Measurements from ENCODE around the gene MAPKAP1. TPM values are rescaled to one million over a fixed set of nuclear protein-coding genes. Genes with fewer than 3 reads are reported as not detected.

The MAPKAP1 gene
- total RNA-seq, 1 donor from 2014 or later, result 74.6 TPM

GRCh38 chr9:125674981-125675973 lies 31.7 kb downstream of the MAPKAP1 start:
- Mint-ChIP-seq H3K36me3 (ENCODE audit: insufficient read depth) (peaks cover 1% of the 10 kb centered on the region), H3K4me1 (ENCODE audit: low read depth) (peaks cover 3% of the 10 kb centered on the region), H3K27me3 (no peaks in the 10 kb centered on the region), H3K4me3 (ENCODE audit: low read depth) (no peak overlapping the region), H3K27ac (peak overlapping the region; percentile 21), H3K9me3 (ENCODE audit: low read depth) (no peaks in the 10 kb centered on the region)
- DNase-seq (ENCODE audit: low spot score, unreplicated experiment), result no peak
- no peak for TF ChIP-seq CTCF (IDR thresholded peaks at IDR 0.05; ENCODE audit: unreplicated experiment)

- peaks cover 3% of the 10 kb centered on the region for H3K4me1 Mint-ChIP-seq (ENCODE audit: low read depth)
Measured at GRCh38 chr9:125672876-125673275, 34.1 kb downstream of the MAPKAP1 start.

DNA sequence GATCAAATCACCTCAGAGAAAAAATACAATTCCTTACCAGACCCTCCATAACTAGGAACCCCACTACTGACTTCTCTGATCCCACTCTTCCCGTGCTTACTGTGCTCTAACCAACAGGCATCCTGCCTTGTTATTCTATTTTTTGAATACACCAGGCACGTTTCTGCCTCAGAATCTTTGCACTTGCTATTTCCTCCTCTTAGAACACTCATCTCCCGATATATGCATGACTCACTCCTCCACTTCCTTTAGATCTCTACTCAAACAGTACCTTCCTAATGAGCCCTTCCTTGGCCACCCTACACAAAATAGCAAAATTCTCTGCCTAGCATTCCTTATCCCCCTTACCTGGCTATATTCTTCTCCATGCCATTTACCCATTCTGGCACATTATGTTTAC lies 43.9 kb downstream of the MAPKAP1 start:
- no peak for TF ChIP-seq CTCF (IDR thresholded peaks at IDR 0.05; ENCODE audit: unreplicated experiment)
- DNase-seq (ENCODE audit: low spot score, unreplicated experiment), result no peak
- Mint-ChIP-seq H3K9me3 (ENCODE audit: low read depth) (no peaks in the 10 kb centered on the region), H3K27me3 (no peaks in the 10 kb centered on the region), H3K27ac (no peak overlapping the region), H3K36me3 (ENCODE audit: insufficient read depth) (peaks cover 14% of the 10 kb centered on the region), H3K4me3 (ENCODE audit: low read depth) (no peak overlapping the region), H3K4me1 (ENCODE audit: low read depth) (no peaks in the 10 kb centered on the region)

More at GRCh38 chr9:125672876-125673275, 34.1 kb downstream of the MAPKAP1 start:
- no peaks in the 10 kb centered on the region for H3K9me3 Mint-ChIP-seq (ENCODE audit: low read depth)
- no peak overlapping the region for H3K27ac Mint-ChIP-seq
- no peak overlapping the region for H3K4me3 Mint-ChIP-seq (ENCODE audit: low read depth)
- H3K27me3 Mint-ChIP-seq, result no peaks in the 10 kb centered on the region
- no peak for DNase-seq (ENCODE audit: low spot score, unreplicated experiment)
- peaks cover 1% of the 10 kb centered on the region for H3K36me3 Mint-ChIP-seq (ENCODE audit: insufficient read depth)
- no peak for TF ChIP-seq CTCF (IDR thresholded peaks at IDR 0.05; ENCODE audit: unreplicated experiment)

GRCh38 chr9:125660557-125660956 lies 46.5 kb downstream of the MAPKAP1 start:
- Mint-ChIP-seq H3K4me1 (ENCODE audit: low read depth) (peaks cover 6% of the 10 kb centered on the region), H3K27me3 (no peaks in the 10 kb centered on the region), H3K9me3 (ENCODE audit: low read depth) (no peaks in the 10 kb centered on the region), H3K27ac (no peak overlapping the region), H3K4me3 (ENCODE audit: low read depth) (no peak overlapping the region), H3K36me3 (ENCODE audit: insufficient read depth) (peaks cover 9% of the 10 kb centered on the region)
- no peak for DNase-seq (ENCODE audit: low spot score, unreplicated experiment)
- TF ChIP-seq CTCF (IDR thresholded peaks at IDR 0.05; ENCODE audit: unreplicated experiment), result no peak

DNA sequence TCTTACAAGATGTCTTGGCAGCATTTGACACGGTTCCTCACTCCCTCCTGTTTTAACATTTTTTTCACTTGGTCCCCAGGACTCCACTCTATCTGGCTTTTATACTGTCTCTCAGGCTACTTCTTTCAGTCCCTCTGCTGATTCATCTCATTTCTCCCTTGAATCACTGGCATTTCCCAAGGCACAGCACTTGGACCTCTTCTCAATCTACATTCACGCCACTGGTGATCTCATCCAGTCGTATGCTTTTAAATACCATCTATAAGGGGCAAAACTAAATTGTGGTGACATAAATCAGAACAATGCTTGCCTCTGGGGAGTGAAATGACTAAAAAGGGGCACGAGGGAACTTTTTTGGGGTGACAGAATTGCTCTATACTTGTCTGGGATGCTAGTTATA lies 47.1 kb downstream of the MAPKAP1 start:
- Mint-ChIP-seq H3K27ac (no peak overlapping the region), H3K36me3 (ENCODE audit: insufficient read depth) (peaks cover 7% of the 10 kb centered on the region), H3K27me3 (no peaks in the 10 kb centered on the region), H3K4me3 (ENCODE audit: low read depth) (no peak overlapping the region), H3K4me1 (ENCODE audit: low read depth) (peaks cover 6% of the 10 kb centered on the region), H3K9me3 (ENCODE audit: low read depth) (no peaks in the 10 kb centered on the region)
- no peak for TF ChIP-seq CTCF (IDR thresholded peaks at IDR 0.05; ENCODE audit: unreplicated experiment)
- no peak for DNase-seq (ENCODE audit: low spot score, unreplicated experiment)

Data from progenitor cell of endocrine pancreas (in vitro differentiated cells).